Endothelial cell of umbilical vein (primary cell): ENCODE measurements around the gene GNB5. TPM values are rescaled to one million over a fixed set of nuclear protein-coding genes. Genes with fewer than 3 reads are reported as not detected.

ENCODE experiments used
- BruUV-seq: library from RNA; stranded (reverse); fragments of 400-500 nt; replicated peaks from 2 replicates; lab custom pipeline; 2021; lab: Mats Ljungman, UMichigan
- CTCF ChIA-PET: fragments of 300-600, 350-600 bp; sonication (Branson Sonifier 250); formaldehyde crosslinking; loops from one replicate; lab custom pipeline; 2021; ENCODE audit warnings: antibody characterized with exemption, inconsistent platforms; lab: Charles Lee
- POLR2A ChIA-PET: fragments of 300-600, 350-600 bp; sonication (Branson Sonifier 250); formaldehyde crosslinking; loops from one replicate; lab custom pipeline; 2021; ENCODE audit warnings: antibody characterized with exemption, inconsistent platforms; lab: Charles Lee
- DNase-seq: peaks from one replicate; pipeline ENCODE4 v3.0.0-alpha.2; 2011; ENCODE audit warnings: low read depth, low spot score
- FAIRE-seq: peaks from 2 replicates; lab custom pipeline; 2011; peaks lifted over from hg19 to GRCh38; lab: Jason Lieb, UNC
- H2AFZ ChIP-seq: 2 replicates; pipeline ENCODE4 v1.6.0; 2012; ENCODE audit warnings: low read depth, low read length, control low read depth, inconsistent platforms
- H3K27ac ChIP-seq: 2 replicates; pipeline ENCODE4 v1.5.1; 2011; ENCODE audit warnings: low read depth, mild to moderate bottlenecking, control low read depth, low read length, moderate library complexity; ENCODE audit not compliant: insufficient read depth
- H3K27me3 ChIP-seq, 2 experiments: 2 replicates each; pipeline versions ENCODE4 v1.6.0 to v1.6.1; 2011; ENCODE audit warnings: low read length in 2 of 2, mixed read lengths in 1 of 2; ENCODE audit not compliant: control insufficient read depth in 2 of 2, insufficient read depth in 2 of 2
- H3K36me3 ChIP-seq, 2 experiments: 2 replicates in 1 of 2; 3 replicates in 1 of 2; pipeline ENCODE4 v1.5.1; 2011; ENCODE audit warnings: low read length in 2 of 2, mild to moderate bottlenecking in 1 of 2, moderate library complexity in 1 of 2; ENCODE audit not compliant: control insufficient read depth in 2 of 2, insufficient read depth in 2 of 2; ENCODE audit errors: extremely low read depth in 1 of 2
- H3K4me1 ChIP-seq: 3 replicates; pipeline ENCODE4 v1.5.1; 2011; ENCODE audit warnings: mild to moderate bottlenecking, low read length; ENCODE audit not compliant: control insufficient read depth, insufficient read depth; ENCODE audit errors: extremely low read depth
- H3K4me2 ChIP-seq: 2 replicates; pipeline ENCODE4 v1.6.1; 2011; ENCODE audit warnings: low read length, control low read depth, mixed read lengths; ENCODE audit not compliant: insufficient read depth
- H3K4me3 ChIP-seq, 3 experiments: fragments of 200-600 bp in 1 of 3; sonication (generic), shearing (Covaris generic) in 1 of 3; replicated peaks in 1 of 3; 2 replicates each; pipeline ENCODE4 v1.5.1; 2011 to 2016; ENCODE audit warnings: control low read depth in 3 of 3, low read length in 3 of 3, mild to moderate bottlenecking in 2 of 3, inconsistent platforms in 1 of 3, low read depth in 1 of 3, moderate library complexity in 1 of 3; ENCODE audit not compliant: insufficient read depth in 1 of 3
- H3K79me2 ChIP-seq: 2 replicates; pipeline ENCODE4 v1.6.0; 2012; ENCODE audit warnings: low read length, inconsistent platforms; ENCODE audit not compliant: control insufficient read depth, insufficient read depth
- H3K9ac ChIP-seq: replicated peaks from 2 replicates; pipeline ENCODE3; 2011; ENCODE audit warnings: low read length, control low read depth; ENCODE audit not compliant: insufficient read depth; ENCODE audit errors: extremely low read depth
- H3K9me1 ChIP-seq: replicated peaks from 3 replicates; pipeline ENCODE4 v1.6.0; 2011; ENCODE audit warnings: mild to moderate bottlenecking, low read length; ENCODE audit not compliant: control insufficient read depth, insufficient read depth; ENCODE audit errors: extremely low read depth
- H3K9me3 ChIP-seq: replicated peaks from 2 replicates; pipeline ENCODE4 v1.5.1; 2012; ENCODE audit warnings: low read length, inconsistent platforms; ENCODE audit not compliant: control insufficient read depth, insufficient read depth
- H4K20me1 ChIP-seq: replicated peaks from 2 replicates; pipeline ENCODE3; 2011; ENCODE audit warnings: mild to moderate bottlenecking, low read length; ENCODE audit not compliant: control insufficient read depth, insufficient read depth; ENCODE audit errors: extremely low read depth
- EZH2 ChIP-seq: IDR thresholded peaks from 2 replicates; pipeline ENCODE4 v1.6.1; 2012; ENCODE audit warnings: borderline replicate concordance, low read depth, mild to moderate bottlenecking, moderate library complexity, low read length, inconsistent platforms; ENCODE audit not compliant: severe bottlenecking
- JUN ChIP-seq: IDR thresholded peaks from 2 replicates; pipeline ENCODE4 v1.6.1; 2011; ENCODE audit warnings: borderline replicate concordance, low read depth; ENCODE audit not compliant: insufficient read length, insufficient read depth
- MAX ChIP-seq: IDR thresholded peaks from 2 replicates; pipeline ENCODE4 v1.6.1; 2011; ENCODE audit not compliant: insufficient read depth, insufficient read length
- POLR2AphosphoS5 ChIP-seq: IDR thresholded peaks from 2 replicates; pipeline ENCODE4 v1.6.1; 2012; ENCODE audit warnings: low read depth, mild to moderate bottlenecking, control low read depth, low read length, moderate library complexity; ENCODE audit not compliant: insufficient read depth
- dilution Hi-C: fragments of 300-500 bp; cut with MboI; formaldehyde crosslinking; loops from one replicate; pipeline ENCODE4 v1.15.0; 2019; ENCODE audit warnings: low sequenced_read_pairs; ENCODE audit not compliant: extremely low pct_ligation_motif_present
- intact Hi-C: fragments of 100-400 bp; cut with micrococcal nuclease; formaldehyde crosslinking; loops from one replicate; pipeline ENCODE4 v1.10.0; 2022
- polyA plus RNA-seq, 4 experiments: library from polyadenylated mRNA; depleted of rRNA in 3 of 4; stranded (reverse) in 3 of 4; unstranded in 1 of 4; fragments of >200 nt; gene quantifications; 2 replicates each; pipeline versions ENCODE4 v1.2.1 to v1.2.3, GENCODE V29; 2011 to 2012; ENCODE audit warnings: missing spikeins in 1 of 4
- total RNA-seq: library from RNA; stranded (reverse); gene quantifications from 2 replicates; pipeline ENCODE4 v1.2.3, GENCODE V29; 2021

GNB5 gene
- total and polyA plus RNA-seq, 2 donors (not counting 3 experiments of a cell fraction or from before 2014, with no cell fraction given), result 15.6 to 16.8 TPM

GRCh38 chr15:52111517-52112202 lies 79.5 kb downstream of the GNB5 start:
- no TSS peak for BruUV-seq
- ChIA-PET POLR2A (no interaction called here), CTCF (interaction anchor here (0.8 to 2.1 kb wide), 7 partner anchors 8 to 34 kb away, joined by 3 to 10 read pairs (median 5); no protein-coding TSS in a partner anchor)
- Histone ChIP-seq H3K4me3 (peak overlapping the region in 1 of 3 experiments; percentile 38), H4K20me1 (no peaks in the 10 kb centered on the region), H3K79me2 (no peaks in the 10 kb centered on the region), H3K9ac (no peak overlapping the region), H3K36me3 (no peaks in the 10 kb centered on the region), H3K4me2 (peak overlapping the region; percentile 73), H3K9me3 (no peaks in the 10 kb centered on the region), H2AFZ (peak overlapping the region; percentile 94), H3K27me3 (no peaks in the 10 kb centered on the region), H3K9me1 (no peaks in the 10 kb centered on the region), H3K4me1 (peaks cover 21% of the 10 kb centered on the region), H3K27ac (no peak overlapping the region)
- no peak for TF ChIP-seq JUN
- peak; percentile 30 for TF ChIP-seq EZH2
- no peak for TF ChIP-seq MAX
- TF ChIP-seq POLR2AphosphoS5, result no peak
- FAIRE-seq, result no peak
- intact Hi-C loops (no loop called here), dilution Hi-C loops (no loop called here)
- DNase-seq, result no peak
